ENCODE measurements around the gene CAB39L. TPM values are rescaled to one million over a fixed set of nuclear protein-coding genes. Genes with fewer than 3 reads are reported as not detected.
A peak's percentile ranks its signal among the peaks of the same experiment; 100 is the strongest.

Gene CAB39L
- 6.7 and 8.8 TPM in 2 replicates for total RNA-seq

GRCh38 chr13:49443704-49444523 is at the start of gene CAB39L, which contains the start of gene SETDB2:
Gene CAB39L (minus strand): TSS chr13:49444064. CDS start chr13:49382910, 61,154 bp downstream.
Gene SETDB2 (plus strand): TSS chr13:49444274. CDS start chr13:49451894, 7,620 bp downstream.
- peak; percentile 97 for DNase-seq (ENCODE audit: low read depth, low spot score)

- DNase-seq (ENCODE audit: low read depth, low spot score): no peak
Measured at GRCh38 chr13:49488563-49488962, 44.7 kb upstream of the CAB39L start.

- no peak for DNase-seq (ENCODE audit: low read depth, low spot score)
Measured at GRCh38 chr13:49481788-49482187, 37.9 kb upstream of the CAB39L start.

DNA sequence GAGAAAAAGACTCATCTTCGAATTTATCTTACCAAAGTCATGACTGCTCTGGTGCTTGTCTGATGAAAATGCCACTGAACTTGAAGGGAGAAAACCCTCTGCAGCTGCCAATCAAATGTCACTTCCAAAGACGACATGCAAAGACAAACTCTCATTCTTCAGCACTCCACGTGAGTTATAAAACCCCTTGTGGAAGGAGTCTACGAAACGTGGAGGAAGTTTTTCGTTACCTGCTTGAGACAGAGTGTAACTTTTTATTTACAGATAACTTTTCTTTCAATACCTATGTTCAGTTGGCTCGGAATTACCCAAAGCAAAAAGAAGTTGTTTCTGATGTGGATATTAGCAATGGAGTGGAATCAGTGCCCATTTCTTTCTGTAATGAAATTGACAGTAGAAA is 32.7 kb upstream of the CAB39L start:
- no peak for DNase-seq (ENCODE audit: low read depth, low spot score)

DNA sequence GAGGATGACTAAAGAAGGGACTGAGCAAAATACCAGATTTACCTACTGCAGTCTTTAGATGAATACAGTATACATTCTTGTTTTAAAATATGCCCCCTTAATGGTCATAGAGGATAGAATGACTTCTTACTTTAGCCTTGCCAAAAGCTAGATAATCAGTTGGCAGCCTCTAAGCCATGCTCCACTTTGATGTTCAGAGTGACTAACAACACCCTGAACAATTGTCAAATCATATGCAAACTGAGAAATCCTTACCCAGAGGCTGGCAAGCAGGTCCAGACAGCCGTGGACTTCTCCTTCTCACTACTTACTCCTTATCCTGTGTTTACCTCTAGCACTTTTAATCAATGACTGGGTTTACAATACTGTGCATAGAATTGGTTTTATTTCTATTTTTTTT is 28.3 kb upstream of the CAB39L start:
- DNase-seq (ENCODE audit: low read depth, low spot score): no peak

- DNase-seq (ENCODE audit: low read depth, low spot score): no peak
Measured at GRCh38 chr13:49466292-49466838, 22.5 kb upstream of the CAB39L start.

GRCh38 chr13:49464621-49465325 is 20.9 kb upstream of the CAB39L start:
- no peak for DNase-seq (ENCODE audit: low read depth, low spot score)

DNA sequence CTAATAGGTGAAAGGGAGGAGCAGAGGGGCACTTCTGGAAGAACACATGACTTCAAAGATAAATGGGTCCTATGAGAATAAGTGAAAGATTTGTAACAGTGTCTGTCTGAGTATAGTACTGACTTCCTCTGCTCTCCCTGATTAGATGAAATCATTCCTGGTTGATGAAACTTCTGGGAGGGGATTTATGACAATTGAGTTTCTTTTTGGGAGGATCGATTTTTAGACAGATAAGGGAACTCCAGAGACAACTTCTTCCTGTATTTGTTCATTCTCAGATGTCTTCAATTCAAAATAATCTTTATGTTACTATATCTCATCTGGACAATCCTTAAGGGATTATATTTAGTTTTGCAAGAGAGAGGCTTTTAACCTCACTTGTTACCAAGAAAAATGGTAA is 20.2 kb upstream of the CAB39L start:
- DNase-seq (ENCODE audit: low read depth, low spot score): no peak

DNA sequence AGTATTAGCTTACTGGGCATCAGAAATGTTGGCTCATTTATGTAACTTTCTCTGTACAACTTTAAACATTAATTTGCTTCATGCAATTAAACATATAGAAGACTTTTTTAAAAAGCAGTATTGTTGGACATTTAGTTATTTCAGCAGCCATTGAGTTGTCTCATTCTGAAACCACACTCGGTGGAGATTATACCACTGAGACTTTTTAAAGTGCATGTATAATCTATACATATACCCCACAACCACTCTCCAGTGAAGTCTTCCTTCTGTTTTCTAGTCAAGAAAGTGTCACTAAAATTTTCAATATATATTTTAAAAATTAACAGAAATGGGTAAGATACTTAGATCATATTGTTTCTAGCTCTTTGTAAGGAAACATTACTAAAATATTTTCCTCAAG is 15.7 kb upstream of the CAB39L start:
- DNase-seq (ENCODE audit: low read depth, low spot score): no peak

DNA sequence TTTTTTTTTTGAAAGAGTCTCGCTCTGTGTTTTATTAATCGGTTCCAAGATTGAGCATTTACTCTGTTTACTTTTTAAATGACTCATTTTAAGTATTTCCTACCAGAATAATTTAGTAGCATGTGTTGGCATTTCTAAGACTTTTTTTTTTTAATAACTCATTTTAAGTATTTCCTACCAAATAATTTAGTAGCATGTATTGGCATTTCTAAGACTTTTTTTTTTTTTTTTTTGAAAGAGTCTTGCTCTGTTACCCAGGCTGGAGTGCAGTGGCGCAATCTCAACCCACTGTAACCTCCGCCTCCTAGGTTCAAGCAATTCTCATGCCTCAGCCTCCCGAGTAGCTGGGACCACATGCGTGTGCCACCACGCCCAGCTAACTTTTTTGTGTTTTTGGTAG is 13.4 kb upstream of the CAB39L start:
- no peak for DNase-seq (ENCODE audit: low read depth, low spot score)

- DNase-seq (ENCODE audit: low read depth, low spot score): no peak
Measured at GRCh38 chr13:49456156-49456555, 12.3 kb upstream of the CAB39L start.

- no peak for DNase-seq (ENCODE audit: low read depth, low spot score)
Measured at GRCh38 chr13:49455007-49455398, 11.1 kb upstream of the CAB39L start.

- no peak for DNase-seq (ENCODE audit: low read depth, low spot score)
Measured at GRCh38 chr13:49454388-49455006, 10.6 kb upstream of the CAB39L start.

GRCh38 chr13:49453465-49453864 is 9.6 kb upstream of the CAB39L start:
- DNase-seq (ENCODE audit: low read depth, low spot score): no peak

GRCh38 chr13:49452725-49453457 is 9.0 kb upstream of the CAB39L start:
- DNase-seq (ENCODE audit: low read depth, low spot score): no peak

GRCh38 chr13:49450105-49450819 is 6.4 kb upstream of the CAB39L start:
- DNase-seq (ENCODE audit: low read depth, low spot score): no peak

GRCh38 chr13:49448753-49449152 is 4.9 kb upstream of the CAB39L start:
- no peak for DNase-seq (ENCODE audit: low read depth, low spot score)

DNA sequence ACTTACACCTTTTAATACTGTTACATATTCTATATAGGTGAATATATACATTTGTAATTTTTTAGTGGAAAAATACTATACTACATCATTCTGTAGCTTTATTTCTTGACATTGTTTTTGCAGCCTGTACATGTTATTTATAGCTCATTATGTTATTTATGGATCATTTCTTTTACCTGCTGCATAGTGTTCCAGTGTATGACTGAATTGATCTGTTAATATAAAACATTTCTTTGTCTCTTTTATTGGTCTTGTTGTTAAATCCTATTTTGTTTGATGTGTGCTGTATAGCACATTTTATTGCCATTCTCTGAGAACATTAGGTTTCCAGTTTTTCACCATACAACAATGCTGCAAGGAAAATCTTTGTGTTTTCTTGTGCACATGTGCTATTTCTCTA is 2.6 kb upstream of the CAB39L start:
- no peak for DNase-seq (ENCODE audit: low read depth, low spot score)

GRCh38 chr13:49444524-49445395 is 896 bp upstream of the CAB39L start:
- DNase-seq (ENCODE audit: low read depth, low spot score): no peak

- DNase-seq (ENCODE audit: low read depth, low spot score): no peak
Measured at GRCh38 chr13:49443357-49443703, 534 bp downstream of the CAB39L start.

Measured in pulmonary artery endothelial cell (primary cell).